ENCODE measurements around the gene RNF150.
"Not testable (repeated sequence)": the region's sequence is repeated elsewhere in the genome, so short reads cannot be mapped to it uniquely, and the experiment has no call there.

RNF150 gene

GRCh38 chr4:141074098-141074878 is 59.0 kb downstream of the RNF150 start:
- DNase-seq: no peak

- DNase-seq: no peak
These were observed 66.6 kb downstream of the RNF150 start for GRCh38 chr4:141066690-141067089.

- no peak for DNase-seq
These were observed 67.4 kb downstream of the RNF150 start for GRCh38 chr4:141065872-141066271.

- DNase-seq: no peak
These were observed 70.6 kb downstream of the RNF150 start for GRCh38 chr4:141062651-141063050.

GRCh38 chr4:141058591-141059512 is 74.4 kb downstream of the RNF150 start:
- no peak for DNase-seq

GRCh38 chr4:141057582-141057981 is 75.7 kb downstream of the RNF150 start:
- no peak for DNase-seq

GRCh38 chr4:141056473-141056872 is 76.8 kb downstream of the RNF150 start:
- no peak for DNase-seq

- DNase-seq: no peak
These were observed 78.8 kb downstream of the RNF150 start for GRCh38 chr4:141054446-141054845.

GRCh38 chr4:141050999-141051398 is 82.3 kb downstream of the RNF150 start:
- not testable (repeated sequence) for DNase-seq

GRCh38 chr4:141047228-141047884 is 85.9 kb downstream of the RNF150 start:
- no peak for DNase-seq

GRCh38 chr4:141046255-141046654 is 87.0 kb downstream of the RNF150 start:
- DNase-seq: no peak

- DNase-seq: no peak
These were observed 87.4 kb downstream of the RNF150 start for GRCh38 chr4:141045848-141046247.

- DNase-seq: no peak
These were observed 92.2 kb downstream of the RNF150 start for GRCh38 chr4:141041021-141041476.

- DNase-seq: no peak
These were observed 94.1 kb downstream of the RNF150 start for GRCh38 chr4:141039156-141039555.

- no peak for DNase-seq
These were observed 94.8 kb downstream of the RNF150 start for GRCh38 chr4:141038428-141038827.

GRCh38 chr4:141037446-141037845 is 95.8 kb downstream of the RNF150 start:
- DNase-seq: no peak

- no peak for DNase-seq
These were observed 96.5 kb downstream of the RNF150 start for GRCh38 chr4:141036786-141037185.

GRCh38 chr4:141035920-141036319 is 97.3 kb downstream of the RNF150 start:
- no peak for DNase-seq

GRCh38 chr4:141028024-141028529 is 105.2 kb downstream of the RNF150 start:
- DNase-seq: no peak

- DNase-seq: no peak
These were observed 105.8 kb downstream of the RNF150 start for GRCh38 chr4:141027421-141027820.

- no peak for DNase-seq
These were observed 106.4 kb downstream of the RNF150 start for GRCh38 chr4:141026900-141027299.

GRCh38 chr4:141023051-141023450 is 110.2 kb downstream of the RNF150 start:
- no peak for DNase-seq

- DNase-seq: no peak
These were observed 111.1 kb downstream of the RNF150 start for GRCh38 chr4:141022111-141022695.
